H4 (cell line): ENCODE measurements around the gene CAPG. TPM values are rescaled to one million over a fixed set of nuclear protein-coding genes. Genes with fewer than 3 reads are reported as not detected.
"Not testable (repeated sequence)": the region's sequence is repeated elsewhere in the genome, so short reads cannot be mapped to it uniquely, and the experiment has no call there.

Experiments used
- DNase-seq: peaks from one replicate; pipeline ENCODE4 v3.0.0-alpha.2; 2015; ENCODE audit warnings: low spot score
- total RNA-seq: library from RNA; depleted of rRNA; stranded (reverse); fragments of >200 nt; shearing (Covaris generic); gene quantifications from 2 replicates; pipeline ENCODE4 v1.2.3, GENCODE V29; 2014

Gene CAPG
- total RNA-seq, 1 experiment from 2014 or later: 286 TPM

GRCh38 chr2:85421260-85422071 lies 11.3 kb upstream of the CAPG start:
- DNase-seq: no peak

GRCh38 chr2:85420536-85421259 lies 10.5 kb upstream of the CAPG start:
- DNase-seq: peak; percentile 78

GRCh38 chr2:85419009-85419675 lies 9.0 kb upstream of the CAPG start:
- no peak for DNase-seq

- DNase-seq: peak; percentile 62
Measured at GRCh38 chr2:85418132-85419008, 8.2 kb upstream of the CAPG start, which contains the start of gene SH2D6. Gene SH2D6, plus strand, starts transcription at chr2:85418714. Its CDS starts 10,752 bp downstream, at chr2:85429466.

- DNase-seq: no peak
Measured at GRCh38 chr2:85415980-85416650, 5.9 kb upstream of the CAPG start.

GRCh38 chr2:85414761-85415553 lies 4.8 kb upstream of the CAPG start:
- no peak for DNase-seq

- not testable (repeated sequence) for DNase-seq
Measured at GRCh38 chr2:85414421-85414759, 4.2 kb upstream of the CAPG start.

- DNase-seq: no peak
Measured at GRCh38 chr2:85413592-85414420, 3.6 kb upstream of the CAPG start.

GRCh38 chr2:85411405-85411748 lies 1.2 kb upstream of the CAPG start:
- no peak for DNase-seq

- DNase-seq: peak; percentile 47
Measured at GRCh38 chr2:85410584-85411404, 628 bp upstream of the CAPG start.

GRCh38 chr2:85405201-85406059 lies 4.7 kb downstream of the CAPG start:
- peak; percentile 88 for DNase-seq

- DNase-seq: no peak
Measured at GRCh38 chr2:85401844-85402243, 8.3 kb downstream of the CAPG start.

- no peak for DNase-seq
Measured at GRCh38 chr2:85401464-85401805, 8.7 kb downstream of the CAPG start.

- no peak for DNase-seq
Measured at GRCh38 chr2:85400541-85401463, 9.4 kb downstream of the CAPG start.

GRCh38 chr2:85400023-85400422 lies 10.1 kb downstream of the CAPG start:
- DNase-seq: no peak

- no peak for DNase-seq
Measured at GRCh38 chr2:85399183-85399455, 11.0 kb downstream of the CAPG start.
